ENCODE results near the gene SLFN14.
"Not testable (repeated sequence)": the region's sequence is repeated elsewhere in the genome, so short reads cannot be mapped to it uniquely, and the experiment has no call there.

Gene SLFN14

DNA sequence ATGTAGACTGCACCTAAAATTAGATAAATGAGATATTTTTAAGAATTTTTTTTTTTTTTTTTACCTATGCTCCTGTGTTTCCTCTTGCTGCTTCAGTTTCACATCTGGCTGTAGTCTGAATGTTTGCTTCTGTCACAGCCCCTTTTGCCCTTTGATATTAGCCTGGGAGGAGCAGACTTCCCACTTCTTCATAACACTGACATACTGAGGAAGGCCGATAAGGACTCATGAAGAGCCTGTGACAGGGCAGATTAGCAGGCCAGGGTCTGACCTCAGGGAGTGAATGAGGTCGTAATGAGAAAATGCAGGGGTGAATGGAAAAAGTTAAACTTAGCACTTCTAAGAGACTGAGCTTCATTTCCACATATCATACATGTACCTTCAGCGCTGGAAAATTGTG lies at the start of gene SLFN14:
Gene SLFN14, minus strand, starts transcription at position 117 of the 400 bp plus-strand sequence. CDS start 2,757 bp downstream, outside the sequence.
- DNase-seq (ENCODE audit: low spot score) = no peak

- DNase-seq (ENCODE audit: low spot score) = no peak
Measured at GRCh38 chr17:35609831-35610230, 49.2 kb upstream of the SLFN14 start.

- DNase-seq (ENCODE audit: low spot score) = no peak
Measured at GRCh38 chr17:35607239-35607847, 46.7 kb upstream of the SLFN14 start.

DNA sequence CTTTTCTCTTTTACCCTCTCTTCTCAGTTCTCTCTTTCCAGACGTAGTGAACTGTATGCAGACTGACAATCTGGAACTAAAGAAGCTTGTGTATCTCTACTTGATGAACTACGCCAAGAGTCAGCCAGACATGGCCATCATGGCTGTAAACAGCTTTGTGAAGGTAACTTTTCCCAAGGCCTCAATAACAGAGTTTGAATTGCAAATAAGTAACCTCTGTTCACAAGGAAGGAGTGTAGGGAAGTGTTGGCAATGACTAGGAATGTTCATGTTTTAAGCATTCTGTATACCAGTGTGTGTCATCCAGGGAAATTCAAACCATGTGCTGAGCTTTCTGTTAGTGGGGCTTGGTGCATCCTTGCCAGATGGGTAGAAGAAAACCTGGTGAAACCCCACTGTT lies 45.1 kb upstream of the SLFN14 start:
- DNase-seq (ENCODE audit: low spot score) = no peak

GRCh38 chr17:35603674-35604073 lies 43.1 kb upstream of the SLFN14 start:
- DNase-seq (ENCODE audit: low spot score) = no peak

DNA sequence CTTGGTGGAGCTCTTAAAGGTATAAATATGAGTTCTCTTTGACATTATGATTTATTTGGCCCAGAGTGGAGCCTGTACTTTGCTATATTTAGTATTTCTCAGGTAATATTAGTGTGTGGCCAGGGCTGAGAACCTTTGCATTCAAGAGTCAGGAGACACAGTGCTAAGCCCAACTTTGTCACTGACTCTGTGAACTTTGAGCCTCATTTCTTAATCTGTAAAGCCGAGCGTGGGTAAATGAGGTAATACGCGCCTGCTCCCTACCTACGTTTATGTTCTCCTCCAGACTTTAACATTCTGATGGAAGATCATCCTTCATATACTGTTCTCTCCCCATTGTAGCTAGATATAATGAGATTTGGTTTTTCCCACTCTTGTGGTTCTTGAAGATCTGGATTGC lies 37.0 kb upstream of the SLFN14 start:
- no peak for DNase-seq (ENCODE audit: low spot score)

GRCh38 chr17:35596530-35597233 lies 36.1 kb upstream of the SLFN14 start:
- no peak for DNase-seq (ENCODE audit: low spot score)

DNA sequence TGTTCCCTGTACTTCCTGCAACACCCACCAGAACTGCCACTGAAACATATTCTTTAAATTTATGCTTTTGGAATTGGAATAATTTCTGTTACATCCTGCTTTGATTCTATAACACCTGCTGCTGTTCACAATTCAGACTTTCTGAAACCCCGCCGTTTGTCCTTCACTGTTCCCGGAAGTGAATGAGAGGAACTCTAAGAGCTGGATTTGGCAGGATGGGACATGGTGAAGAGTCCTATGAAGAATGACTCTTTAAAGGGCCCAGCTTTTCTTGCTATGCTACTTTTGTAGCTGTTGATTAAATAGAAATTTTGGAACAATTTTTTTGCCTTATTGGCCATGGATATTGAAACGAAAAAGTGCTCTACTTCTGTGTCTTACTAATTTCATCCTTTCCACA lies 35.5 kb upstream of the SLFN14 start:
- no peak for DNase-seq (ENCODE audit: low spot score)

- no peak for DNase-seq (ENCODE audit: low spot score)
Measured at GRCh38 chr17:35588196-35588920, 27.7 kb upstream of the SLFN14 start.

GRCh38 chr17:35587074-35587961 lies 26.7 kb upstream of the SLFN14 start, which contains the start of gene AP2B1:
Gene AP2B1 (plus strand): TSS chr17:35587322. CDS start chr17:35594031, 6,709 bp downstream.
- peak; percentile 97 for DNase-seq (ENCODE audit: low spot score)

DNA sequence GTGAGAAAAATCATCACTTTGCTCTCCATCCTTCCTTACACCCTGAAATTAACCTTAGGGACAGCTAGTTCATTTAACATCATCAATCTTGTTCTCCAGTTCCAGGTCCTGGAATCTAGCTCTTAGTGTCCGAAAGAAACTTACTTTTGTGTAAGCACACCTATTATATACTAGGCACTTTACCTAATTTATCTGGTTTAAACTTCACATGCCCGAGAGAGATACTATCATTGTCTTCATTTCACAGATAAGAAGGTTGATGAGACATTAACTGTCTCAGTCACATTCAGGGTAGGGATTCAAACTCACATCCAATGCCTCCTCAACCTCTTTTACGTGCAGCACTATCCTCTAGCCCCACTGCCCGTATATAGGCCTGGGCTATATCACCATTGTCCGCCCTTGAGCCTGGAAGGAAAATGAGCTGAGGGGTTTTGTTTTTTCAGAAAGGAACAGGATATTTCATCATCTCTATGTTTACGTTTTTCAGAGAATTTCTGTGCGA lies 26.0 kb upstream of the SLFN14 start:
- DNase-seq (ENCODE audit: low spot score) = no peak

- no peak for DNase-seq (ENCODE audit: low spot score)
Measured at GRCh38 chr17:35584061-35584460, 23.4 kb upstream of the SLFN14 start.

GRCh38 chr17:35578929-35579432 lies 18.4 kb upstream of the SLFN14 start:
- DNase-seq (ENCODE audit: low spot score) = no peak

- DNase-seq (ENCODE audit: low spot score) = peak; percentile 70
Measured at GRCh38 chr17:35578197-35578928, 17.7 kb upstream of the SLFN14 start, which contains the start of gene PEX12. Gene PEX12 (minus strand): TSS chr17:35578571. CDS start chr17:35578021, 550 bp downstream.

- DNase-seq (ENCODE audit: low spot score) = no peak
Measured at GRCh38 chr17:35577830-35578196, 17.2 kb upstream of the SLFN14 start.

DNA sequence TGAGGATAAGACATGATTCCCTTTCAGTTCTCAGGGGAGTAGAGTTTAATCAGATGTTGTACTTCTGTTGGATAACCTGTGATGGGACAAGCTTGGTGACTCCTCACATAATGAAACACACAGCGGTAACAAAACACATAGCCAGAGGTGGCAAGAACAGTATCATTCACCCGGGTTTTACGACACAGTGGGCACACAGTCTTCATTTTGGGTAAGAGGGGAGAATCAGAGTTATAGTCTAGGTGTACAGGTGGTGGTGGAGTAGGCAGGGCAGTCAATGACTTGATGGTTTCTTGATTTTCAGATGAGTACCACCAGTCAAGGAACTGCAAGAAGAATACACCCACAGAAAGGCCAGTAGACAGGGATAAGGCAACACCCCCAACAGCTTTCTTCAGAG lies 15.1 kb upstream of the SLFN14 start:
- DNase-seq (ENCODE audit: low spot score) = no peak

GRCh38 chr17:35569405-35569804 lies 8.8 kb upstream of the SLFN14 start:
- no peak for DNase-seq (ENCODE audit: low spot score)

DNA sequence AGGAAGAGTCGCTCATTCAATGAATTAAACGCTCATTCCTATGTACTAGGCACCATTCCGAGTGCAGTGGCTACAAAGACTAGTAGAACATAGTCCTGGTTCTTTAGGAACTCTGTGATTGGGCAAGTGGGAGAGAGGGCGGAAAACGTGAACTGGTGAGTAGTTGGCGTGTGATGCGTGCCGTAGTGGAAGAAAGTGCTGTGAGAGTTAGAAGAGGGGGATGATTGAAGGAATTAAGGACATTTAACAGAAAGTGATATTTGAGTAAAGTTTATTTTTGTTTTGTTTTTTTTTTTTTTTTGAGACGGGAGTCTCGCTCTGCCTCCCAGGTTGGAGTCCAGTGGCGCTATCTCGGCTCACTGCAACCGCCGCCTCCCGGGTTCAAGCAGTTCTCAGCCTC lies 7.9 kb upstream of the SLFN14 start:
- peak; percentile 56 for DNase-seq (ENCODE audit: low spot score)

DNA sequence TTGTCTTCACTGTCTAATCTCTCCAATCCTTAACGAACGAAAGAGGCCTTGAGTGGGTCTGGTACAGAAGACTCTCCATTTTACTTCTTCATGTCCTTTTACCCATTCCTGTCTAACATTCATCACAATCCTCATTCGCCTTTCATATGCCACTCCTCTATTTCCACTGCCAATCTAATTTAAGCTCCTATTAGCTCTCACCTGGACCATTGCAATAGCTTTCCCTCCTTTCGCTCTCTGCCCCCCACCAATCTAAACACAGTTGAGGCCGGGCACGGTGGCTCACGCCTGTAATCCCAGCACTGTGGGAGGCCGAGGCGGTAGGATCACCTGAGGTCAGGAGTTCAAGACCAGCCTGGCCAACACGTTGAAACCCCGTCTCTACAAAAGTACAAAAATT lies 6.3 kb upstream of the SLFN14 start:
- DNase-seq (ENCODE audit: low spot score) = no peak

- not testable (repeated sequence) for DNase-seq (ENCODE audit: low spot score)
Measured at GRCh38 chr17:35563181-35563580, 2.6 kb upstream of the SLFN14 start.
